DMS114 treated with DMSO at 0.1 percent for 48 hours (cell line): ENCODE results near the gene LRRC3C.

ENCODE experiments used
- DNase-seq: peaks from one replicate; lab custom pipeline; 2025; ENCODE audit not compliant: unreplicated experiment; lab: John Stamatoyannopoulos, UW

Gene LRRC3C

GRCh38 chr17:39923836-39924690 is 3.5 kb upstream of the LRRC3C start:
- DNase-seq, result no peak

- DNase-seq, result no peak
Measured at GRCh38 chr17:39924691-39925055, 2.9 kb upstream of the LRRC3C start.

GRCh38 chr17:39925282-39926134 is 2.0 kb upstream of the LRRC3C start:
- DNase-seq, result no peak

- no peak for DNase-seq
Measured at GRCh38 chr17:39926135-39926587, 1.4 kb upstream of the LRRC3C start.

GRCh38 chr17:39926588-39927100 is 888 bp upstream of the LRRC3C start:
- no peak for DNase-seq

- no peak for DNase-seq
Measured at GRCh38 chr17:39927929-39928857, 661 bp downstream of the LRRC3C start.

GRCh38 chr17:39928858-39929645 is 1.5 kb downstream of the LRRC3C start:
- DNase-seq, result no peak

- no peak for DNase-seq
Measured at GRCh38 chr17:39929646-39930407, 2.3 kb downstream of the LRRC3C start.

GRCh38 chr17:39933912-39934311 is 6.4 kb downstream of the LRRC3C start:
- no peak for DNase-seq

GRCh38 chr17:39934324-39934723 is 6.8 kb downstream of the LRRC3C start:
- DNase-seq, result no peak

GRCh38 chr17:39935909-39936308 is 8.4 kb downstream of the LRRC3C start:
- no peak for DNase-seq

GRCh38 chr17:39937447-39937846 is 9.9 kb downstream of the LRRC3C start:
- DNase-seq, result no peak

- DNase-seq, result no peak
Measured at GRCh38 chr17:39938140-39938869, 10.8 kb downstream of the LRRC3C start.

GRCh38 chr17:39939106-39939505 is 11.6 kb downstream of the LRRC3C start:
- no peak for DNase-seq

GRCh38 chr17:39939588-39940419 is 12.3 kb downstream of the LRRC3C start:
- peak; percentile 29 for DNase-seq

GRCh38 chr17:39943702-39944392 is 16.3 kb downstream of the LRRC3C start:
- no peak for DNase-seq

- DNase-seq, result no peak
Measured at GRCh38 chr17:39944393-39944711, 16.8 kb downstream of the LRRC3C start.
